Neural crest cell (in vitro differentiated cells): ENCODE measurements around the gene PSTPIP2. TPM values are rescaled to one million over a fixed set of nuclear protein-coding genes. Genes with fewer than 3 reads are reported as not detected.
"Not testable (repeated sequence)": the region's sequence is repeated elsewhere in the genome, so short reads cannot be mapped to it uniquely, and the experiment has no call there.

Experiments used
- DNase-seq: peaks from one replicate; pipeline ENCODE4 v3.0.0; 2021; ENCODE audit warnings: low read depth, mixed read lengths, low spot score
- H3K27ac Mint-ChIP-seq: one replicate; pipeline ENCODE4 v1.8.0; 2021; ENCODE audit warnings: mild to moderate bottlenecking, mixed read lengths; ENCODE audit not compliant: unreplicated experiment
- H3K27me3 Mint-ChIP-seq: 2 replicates; pipeline ENCODE4 v1.8.0; 2021; ENCODE audit warnings: low read depth, mild to moderate bottlenecking, mixed read lengths
- H3K36me3 Mint-ChIP-seq: 2 replicates; pipeline ENCODE4 v1.8.0; 2021; ENCODE audit warnings: low read depth, mild to moderate bottlenecking, mixed read lengths
- H3K4me1 Mint-ChIP-seq: 2 replicates; pipeline ENCODE4 v1.8.0; 2021; ENCODE audit warnings: mixed read lengths
- H3K4me3 Mint-ChIP-seq: one replicate; pipeline ENCODE4 v1.8.0; 2021; ENCODE audit warnings: mild to moderate bottlenecking, mixed read lengths
- H3K9me3 Mint-ChIP-seq: 2 replicates; pipeline ENCODE4 v1.8.0; 2021; ENCODE audit warnings: mixed read lengths
- CTCF ChIP-seq: fragments of 200-600 bp; sonication (generic); conservative IDR thresholded peaks from 2 replicates; pipeline ENCODE4 v1.5.0; 2021; ENCODE audit warnings: antibody characterized with exemption, mild to moderate bottlenecking
- total RNA-seq: library from RNA; stranded (reverse); gene quantifications from 2 replicates; pipeline ENCODE4 v1.2.1, GENCODE V29; 2021

Gene PSTPIP2
- total RNA-seq, 1 donor from 2014 or later = 7.0 TPM

GRCh38 chr18:46095532-46095931 lies 23.5 kb upstream of the PSTPIP2 start:
- Mint-ChIP-seq H3K27ac (no peak overlapping the region), H3K4me1 (peaks cover 18% of the 10 kb centered on the region), H3K4me3 (no peak overlapping the region), H3K36me3 (peaks cover 18% of the 10 kb centered on the region), H3K9me3 (no peaks in the 10 kb centered on the region), H3K27me3 (no peaks in the 10 kb centered on the region)
- DNase-seq = no peak
- TF ChIP-seq CTCF = no peak

- not testable (repeated sequence) for H3K27me3 Mint-ChIP-seq, H3K9me3 Mint-ChIP-seq, H3K4me1 Mint-ChIP-seq, H3K27ac Mint-ChIP-seq, DNase-seq, H3K4me3 Mint-ChIP-seq
- peaks cover 49% of the 10 kb centered on the region for H3K36me3 Mint-ChIP-seq
Observed at GRCh38 chr18:46088501-46088900, 16.4 kb upstream of the PSTPIP2 start.

GRCh38 chr18:46084431-46084830 lies 12.4 kb upstream of the PSTPIP2 start:
- H3K4me1 Mint-ChIP-seq = no peaks in the 10 kb centered on the region
- no peak overlapping the region for H3K27ac Mint-ChIP-seq
- TF ChIP-seq CTCF = no peak
- no peak for DNase-seq
- no peak overlapping the region for H3K4me3 Mint-ChIP-seq
- peaks cover 35% of the 10 kb centered on the region for H3K36me3 Mint-ChIP-seq
- H3K27me3 Mint-ChIP-seq = no peaks in the 10 kb centered on the region
- H3K9me3 Mint-ChIP-seq = no peaks in the 10 kb centered on the region

GRCh38 chr18:46080156-46080555 lies 8.1 kb upstream of the PSTPIP2 start:
- Mint-ChIP-seq H3K36me3 (peaks cover 20% of the 10 kb centered on the region), H3K4me1 (no peaks in the 10 kb centered on the region), H3K27me3 (no peaks in the 10 kb centered on the region), H3K4me3 (no peak overlapping the region), H3K9me3 (no peaks in the 10 kb centered on the region), H3K27ac (no peak overlapping the region)
- TF ChIP-seq CTCF = no peak
- DNase-seq = no peak

- no peak for TF ChIP-seq CTCF
- Mint-ChIP-seq H3K4me1 (no peaks in the 10 kb centered on the region), H3K4me3 (no peak overlapping the region), H3K27ac (no peak overlapping the region), H3K27me3 (no peaks in the 10 kb centered on the region), H3K9me3 (no peaks in the 10 kb centered on the region), H3K36me3 (peaks cover 16% of the 10 kb centered on the region)
- DNase-seq = no peak
Observed at GRCh38 chr18:46079336-46079735, 7.3 kb upstream of the PSTPIP2 start.

- Mint-ChIP-seq H3K27me3 (peaks cover 10% of the 10 kb centered on the region), H3K4me1 (peaks cover 7% of the 10 kb centered on the region), H3K4me3 (peak overlapping the region; percentile 22), H3K9me3 (no peaks in the 10 kb centered on the region), H3K27ac (no peak overlapping the region), H3K36me3 (peaks cover 4% of the 10 kb centered on the region)
- peak; percentile 70 for DNase-seq
- peak; percentile 79 for TF ChIP-seq CTCF
Observed at GRCh38 chr18:46073474-46074331, 1.6 kb upstream of the PSTPIP2 start.
